Measurements from ENCODE around the gene TSPAN9. TPM values are rescaled to one million over a fixed set of nuclear protein-coding genes. Genes with fewer than 3 reads are reported as not detected.
A peak's percentile ranks its signal among the peaks of the same experiment; 100 is the strongest.

The TSPAN9 gene
- total and polyA plus RNA-seq, 9 of the 15 experiments (the other 6 are each of a cell fraction or from before 2014, with no cell fraction given) = 0.23 to 2.1 (median 0.60) TPM; not detected in 2

GRCh38 chr12:3256103-3256631 is 179.0 kb downstream of the TSPAN9 start (continued):
- no peak for TF ChIP-seq PRDM10 (IDR thresholded peaks at IDR 0.05; ENCODE audit: partially characterized antibody)
- TF ChIP-seq CEBPG (CRISPR knock-in tag; IDR thresholded peaks at IDR 0.05) = no peak
- TF ChIP-seq CEBPG (tag; conservative IDR thresholded peaks at IDR 0.05 in 1 of 2, IDR thresholded peaks at IDR 0.05 in 1 of 2) = peak in 1 of 2 experiments; percentile 72; a peak in 2 of 4 replicates
- peak; percentile 54 for TF ChIP-seq RBFOX2 (IDR thresholded peaks at IDR 0.05; ENCODE audit: low read depth, low read length)
- TF ChIP-seq TGIF2 (CRISPR knock-in tag; IDR thresholded peaks at IDR 0.05) = no peak

- H3K27ac ChIP-seq (ENCODE audit: extremely low read depth, low read depth, low read length) = no peak overlapping the region
- H3K4me3 ChIP-seq = no peak overlapping the region
- peaks cover 0 to 4% of the 10 kb centered on the region in 2 experiments; a peak in 1 of 5 replicates for H3K4me1 ChIP-seq (replicated peaks in 1 of 2; ENCODE audit: control insufficient read depth in 2 of 2, insufficient read depth in 2 of 2, low read length in 2 of 2)
- no TSS peak for BruUV-seq (replicated peaks)
- H3K9ac ChIP-seq (ENCODE audit: insufficient read depth in 1 of 2, low read depth in 2 of 2, low read length in 2 of 2) = no peak overlapping the region
- in situ Hi-C loops (cut with MboI) = no loop called here
- no peak for DNase-seq (ENCODE audit: extremely low read depth in 1 of 4, low spot score in 3 of 4)
- H3K36me3 ChIP-seq (ENCODE audit: control insufficient read depth, insufficient read depth, low read length) = no peaks in the 10 kb centered on the region
- H3K9me3 ChIP-seq (replicated peaks; ENCODE audit: control insufficient read depth, insufficient read depth, low read depth, low read length) = no peaks in the 10 kb centered on the region
- ChIA-PET CTCF (ENCODE audit: low intra/inter-chr PET ratio) (no interaction called here), POLR2A (no interaction called here)
- H2AFZ ChIP-seq (ENCODE audit: low read depth, low read length) = no peak overlapping the region
- no peaks in the 10 kb centered on the region for H3K79me2 ChIP-seq (ENCODE audit: control insufficient read depth, insufficient read depth, low read length)
- no peak overlapping the region for H3K4me2 ChIP-seq (ENCODE audit: insufficient read depth, low read length)
- ATAC-seq = no peak
- WGBS (ENCODE audit: insufficient coverage, low coverage, missing lambda C conversion rate) = 0% methylated on average over 3 of the region's 7 CpGs
- no peaks in the 10 kb centered on the region for H3K9me1 ChIP-seq (ENCODE audit: control insufficient read depth, insufficient read depth, low read length)
- no peak for FAIRE-seq
- no peaks in the 10 kb centered on the region for H4K20me1 ChIP-seq (replicated peaks; ENCODE audit: control insufficient read depth, insufficient read depth, low read length)
- intact Hi-C loops (cut with micrococcal nuclease) = no loop called here
- peaks cover under 1 to 51% of the 10 kb centered on the region in 2 experiments; a peak in 3 of 5 replicates for H3K27me3 ChIP-seq (ENCODE audit: control insufficient read depth in 2 of 2, insufficient read depth in 2 of 2, low read length in 2 of 2)
- TF ChIP-seq PPARD (CRISPR knock-in tag; IDR thresholded peaks at IDR 0.05) = no peak
- no peak for TF ChIP-seq ATF4 (CRISPR knock-in tag; IDR thresholded peaks at IDR 0.05)
- TF ChIP-seq ZNF263 (CRISPR knock-in tag; IDR thresholded peaks at IDR 0.05; ENCODE audit: borderline replicate concordance) = no peak
- TF ChIP-seq ELF4 (CRISPR knock-in tag; IDR thresholded peaks at IDR 0.05) = no peak
Measured at GRCh38 chr12:3257411-3257810, 180.2 kb downstream of the TSPAN9 start.

Measured in K562 (cell line).